ENCODE measurements around the gene MYOZ1. TPM values are rescaled to one million over a fixed set of nuclear protein-coding genes. Genes with fewer than 3 reads are reported as not detected.

The MYOZ1 gene
- total RNA-seq, 1 donor from 2014 or later: not detected

GRCh38 chr10:73653701-73654100 is 12.4 kb upstream of the MYOZ1 start:
- intact Hi-C loops (cut with micrococcal nuclease): no loop called here
- Mint-ChIP-seq H3K27me3 (peaks cover 3% of the 10 kb centered on the region), H3K36me3 (ENCODE audit: low read depth) (no peaks in the 10 kb centered on the region), H3K4me3 (no peak overlapping the region), H3K9me3 (no peaks in the 10 kb centered on the region), H3K4me1 (peaks cover 7% of the 10 kb centered on the region), H3K27ac (no peak overlapping the region)
- no peak for DNase-seq

- Mint-ChIP-seq H3K4me3 (no peak overlapping the region), H3K9me3 (no peaks in the 10 kb centered on the region), H3K27ac (no peak overlapping the region), H3K36me3 (ENCODE audit: low read depth) (no peaks in the 10 kb centered on the region), H3K27me3 (peaks cover 3% of the 10 kb centered on the region), H3K4me1 (peaks cover 7% of the 10 kb centered on the region)
- intact Hi-C loops (cut with micrococcal nuclease): no loop called here
- no peak for DNase-seq
Measured at GRCh38 chr10:73653195-73653594, 11.9 kb upstream of the MYOZ1 start.

- peaks cover 6% of the 10 kb centered on the region for H3K4me1 Mint-ChIP-seq
- intact Hi-C loops (cut with micrococcal nuclease): no loop called here
- no peak overlapping the region for H3K27ac Mint-ChIP-seq
- peaks cover 3% of the 10 kb centered on the region for H3K27me3 Mint-ChIP-seq
- no peak overlapping the region for H3K4me3 Mint-ChIP-seq
- H3K9me3 Mint-ChIP-seq: no peaks in the 10 kb centered on the region
- no peak for DNase-seq
- no peaks in the 10 kb centered on the region for H3K36me3 Mint-ChIP-seq (ENCODE audit: low read depth)
Measured at GRCh38 chr10:73650537-73651331, 9.5 kb upstream of the MYOZ1 start.

GRCh38 chr10:73649876-73650536 is 8.7 kb upstream of the MYOZ1 start:
- Mint-ChIP-seq H3K27ac (no peak overlapping the region), H3K9me3 (no peaks in the 10 kb centered on the region), H3K36me3 (ENCODE audit: low read depth) (no peaks in the 10 kb centered on the region), H3K4me3 (no peak overlapping the region), H3K27me3 (peaks cover 5% of the 10 kb centered on the region), H3K4me1 (peaks cover 7% of the 10 kb centered on the region)
- no peak for DNase-seq
- intact Hi-C loops (cut with micrococcal nuclease): no loop called here

- H3K4me3 Mint-ChIP-seq: no peak overlapping the region
- intact Hi-C loops (cut with micrococcal nuclease): no loop called here
- H3K4me1 Mint-ChIP-seq: peaks cover 13% of the 10 kb centered on the region
Measured at GRCh38 chr10:73648975-73649829, 7.9 kb upstream of the MYOZ1 start.

GRCh38 chr10:73647875-73648651 is 6.8 kb upstream of the MYOZ1 start:
- no peaks in the 10 kb centered on the region for H3K36me3 Mint-ChIP-seq (ENCODE audit: low read depth)

More at GRCh38 chr10:73648975-73649829, 7.9 kb upstream of the MYOZ1 start:
- peaks cover 7% of the 10 kb centered on the region for H3K27me3 Mint-ChIP-seq
- H3K27ac Mint-ChIP-seq: no peak overlapping the region
- DNase-seq: no peak
- H3K36me3 Mint-ChIP-seq (ENCODE audit: low read depth): no peaks in the 10 kb centered on the region
- H3K9me3 Mint-ChIP-seq: no peaks in the 10 kb centered on the region

GRCh38 chr10:73647211-73647874 is 6.1 kb upstream of the MYOZ1 start:
- Mint-ChIP-seq H3K4me1 (peaks cover 21% of the 10 kb centered on the region), H3K9me3 (no peaks in the 10 kb centered on the region), H3K4me3 (peak overlapping the region; percentile 68), H3K27me3 (peaks cover 7% of the 10 kb centered on the region), H3K36me3 (ENCODE audit: low read depth) (no peaks in the 10 kb centered on the region), H3K27ac (no peak overlapping the region)
- peak; percentile 77 for DNase-seq
- intact Hi-C loops (cut with micrococcal nuclease): no loop called here

More at GRCh38 chr10:73647875-73648651, 6.8 kb upstream of the MYOZ1 start:
- H3K4me3 Mint-ChIP-seq: peak overlapping the region; percentile 68
- no peak overlapping the region for H3K27ac Mint-ChIP-seq
- H3K9me3 Mint-ChIP-seq: no peaks in the 10 kb centered on the region
- peaks cover 7% of the 10 kb centered on the region for H3K27me3 Mint-ChIP-seq
- peaks cover 21% of the 10 kb centered on the region for H3K4me1 Mint-ChIP-seq
- no peak for DNase-seq
- intact Hi-C loops (cut with micrococcal nuclease): no loop called here

- Mint-ChIP-seq H3K4me3 (no peak overlapping the region), H3K4me1 (peaks cover 21% of the 10 kb centered on the region)
- intact Hi-C loops (cut with micrococcal nuclease): no loop called here
Measured at GRCh38 chr10:73646598-73647041, 5.3 kb upstream of the MYOZ1 start.

GRCh38 chr10:73645251-73645650 is 4.0 kb upstream of the MYOZ1 start:
- Mint-ChIP-seq H3K27ac (no peak overlapping the region), H3K4me1 (peaks cover 18% of the 10 kb centered on the region), H3K9me3 (no peaks in the 10 kb centered on the region), H3K27me3 (peaks cover 7% of the 10 kb centered on the region), H3K4me3 (no peak overlapping the region), H3K36me3 (ENCODE audit: low read depth) (no peaks in the 10 kb centered on the region)
- no peak for DNase-seq
- intact Hi-C loops (cut with micrococcal nuclease): no loop called here

More at GRCh38 chr10:73646598-73647041, 5.3 kb upstream of the MYOZ1 start:
- Mint-ChIP-seq H3K27ac (no peak overlapping the region), H3K9me3 (no peaks in the 10 kb centered on the region), H3K27me3 (peaks cover 7% of the 10 kb centered on the region), H3K36me3 (ENCODE audit: low read depth) (no peaks in the 10 kb centered on the region)
- DNase-seq: no peak

GRCh38 chr10:73644767-73645166 is 3.5 kb upstream of the MYOZ1 start:
- Mint-ChIP-seq H3K27me3 (peaks cover 7% of the 10 kb centered on the region), H3K4me3 (no peak overlapping the region), H3K27ac (peak overlapping the region; percentile 6), H3K36me3 (ENCODE audit: low read depth) (no peaks in the 10 kb centered on the region), H3K4me1 (peaks cover 18% of the 10 kb centered on the region), H3K9me3 (no peaks in the 10 kb centered on the region)
- DNase-seq: no peak
- intact Hi-C loops (cut with micrococcal nuclease): loop anchor here (1.0 to 5.0 kb wide), 2 partner anchors 115 to 382 kb away; no protein-coding TSS in a partner anchor

- peak; percentile 84 for DNase-seq
- peak overlapping the region; percentile 53 for H3K4me3 Mint-ChIP-seq
- peaks cover 7% of the 10 kb centered on the region for H3K27me3 Mint-ChIP-seq
- H3K4me1 Mint-ChIP-seq: peaks cover 18% of the 10 kb centered on the region
- H3K27ac Mint-ChIP-seq: peak overlapping the region; percentile 30
- intact Hi-C loops (cut with micrococcal nuclease): loop anchor here (1.0 to 5.0 kb wide), 2 partner anchors 115 to 382 kb away; no protein-coding TSS in a partner anchor
- no peaks in the 10 kb centered on the region for H3K9me3 Mint-ChIP-seq
- no peaks in the 10 kb centered on the region for H3K36me3 Mint-ChIP-seq (ENCODE audit: low read depth)
Measured at GRCh38 chr10:73644015-73644743, 2.9 kb upstream of the MYOZ1 start.

GRCh38 chr10:73643362-73643761 is 2.1 kb upstream of the MYOZ1 start:
- Mint-ChIP-seq H3K27me3 (peaks cover 7% of the 10 kb centered on the region), H3K27ac (no peak overlapping the region), H3K9me3 (no peaks in the 10 kb centered on the region), H3K4me1 (peaks cover 18% of the 10 kb centered on the region), H3K4me3 (no peak overlapping the region), H3K36me3 (ENCODE audit: low read depth) (no peaks in the 10 kb centered on the region)
- DNase-seq: no peak
- intact Hi-C loops (cut with micrococcal nuclease): loop anchor here (5.0 kb wide), 1 partner anchor 381 kb away; no protein-coding TSS in a partner anchor
